ENCODE results near the gene CASKIN1.

DNA sequence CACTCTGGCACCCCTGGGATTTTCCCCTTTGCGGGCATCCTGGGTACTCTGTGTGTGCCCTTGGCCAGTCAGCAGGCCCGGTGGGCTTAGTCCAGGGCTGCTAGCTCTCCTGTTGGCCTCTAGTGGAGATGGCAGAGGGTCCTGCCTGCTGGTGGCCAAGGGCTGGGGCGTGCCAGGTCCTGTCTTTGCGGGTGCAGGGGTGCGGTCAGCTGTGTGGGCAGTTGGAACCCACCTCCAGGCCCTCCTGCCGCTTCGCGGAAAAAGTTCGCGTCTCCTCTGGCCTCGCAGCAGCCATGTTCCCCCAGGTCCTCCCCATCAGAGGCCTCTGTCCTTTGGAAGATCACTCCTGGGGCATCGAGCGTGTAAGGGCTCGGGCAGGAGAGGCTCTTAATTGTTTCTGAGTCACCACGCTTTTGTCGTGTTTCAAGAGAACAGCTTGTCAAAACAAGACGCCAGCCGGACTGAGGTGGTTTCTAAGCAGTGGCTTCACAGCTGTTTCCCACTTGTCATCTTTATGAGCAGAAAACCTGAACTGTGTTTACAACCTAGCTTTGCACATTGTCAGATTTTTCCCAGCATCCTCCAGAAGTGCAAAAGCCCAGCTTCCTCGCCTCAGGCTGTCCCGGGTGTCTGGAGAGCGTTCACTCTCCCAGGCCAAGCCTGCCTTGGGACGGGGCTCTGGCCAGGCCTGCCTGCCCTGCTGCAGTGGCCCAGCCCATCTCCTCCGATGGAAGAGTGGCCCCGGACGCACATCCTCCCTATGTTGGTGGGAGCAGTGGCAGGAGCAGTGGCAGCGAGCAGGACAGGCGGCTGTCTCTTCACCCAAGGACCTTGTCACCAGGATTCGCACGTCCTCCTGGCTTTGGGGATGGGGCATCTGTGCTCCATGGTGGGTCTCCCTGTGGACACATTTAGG, 34.9 kb upstream of the CASKIN1 start:
- TF ChIP-seq RAD21 (IDR thresholded peaks at IDR 0.05; ENCODE audit: low read depth) (no peak), CEBPB (IDR thresholded peaks at IDR 0.05) (no peak)
- TF ChIP-seq, protein P1, sequence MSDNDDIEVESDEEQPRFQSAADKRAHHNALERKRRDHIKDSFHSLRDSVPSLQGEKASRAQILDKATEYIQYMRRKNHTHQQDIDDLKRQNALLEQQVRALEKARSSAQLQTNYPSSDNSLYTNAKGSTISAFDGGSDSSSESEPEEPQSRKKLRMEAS (IDR thresholded peaks at IDR 0.05): no peak

All from Ishikawa (cell line).